DMS53 treated with DMSO at 0.1 percent for 48 hours (cell line): ENCODE results near the gene ITGA5.
"Not testable (repeated sequence)": the region's sequence is repeated elsewhere in the genome, so short reads cannot be mapped to it uniquely, and the experiment has no call there.

Experiments
- DNase-seq: peaks from one replicate; lab custom pipeline; 2025; ENCODE audit not compliant: unreplicated experiment; lab: John Stamatoyannopoulos, UW

The ITGA5 gene

GRCh38 chr12:54356228-54356627 lies 62.8 kb downstream of the ITGA5 start:
- no peak for DNase-seq

- no peak for DNase-seq
Observed at GRCh38 chr12:54355104-54355815, 63.8 kb downstream of the ITGA5 start.

GRCh38 chr12:54354271-54354670 lies 64.8 kb downstream of the ITGA5 start:
- not testable (repeated sequence) for DNase-seq

GRCh38 chr12:54352891-54353874 lies 65.9 kb downstream of the ITGA5 start:
- DNase-seq, result peak; percentile 76

- DNase-seq, result peak; percentile 61
Observed at GRCh38 chr12:54352022-54352531, 67.0 kb downstream of the ITGA5 start.

- no peak for DNase-seq
Observed at GRCh38 chr12:54351341-54351740, 67.7 kb downstream of the ITGA5 start.

GRCh38 chr12:54350743-54351142 lies 68.3 kb downstream of the ITGA5 start:
- no peak for DNase-seq

- DNase-seq, result no peak
Observed at GRCh38 chr12:54349679-54350078, 69.4 kb downstream of the ITGA5 start.

GRCh38 chr12:54349036-54349435 lies 70.0 kb downstream of the ITGA5 start:
- DNase-seq, result no peak
